Measurements from ENCODE around the gene SENP7. TPM values are rescaled to one million over a fixed set of nuclear protein-coding genes. Genes with fewer than 3 reads are reported as not detected.

The SENP7 gene
- polyA plus RNA-seq, 2 donors, result 4.2 to 6.4 TPM

- H3K9me3 ChIP-seq (ENCODE audit: control insufficient read depth in 2 of 2, insufficient read depth in 1 of 2, low read depth in 1 of 2, low read length in 1 of 2), result no peaks in the 10 kb centered on the region
- no peak overlapping the region for H3K27ac ChIP-seq (ENCODE audit: low read depth in 2 of 2, low read length in 1 of 2)
- H3K4me3 ChIP-seq (ENCODE audit: low read depth in 1 of 2, low read length in 2 of 2), result no peak overlapping the region
- H3K27me3 ChIP-seq (ENCODE audit: control insufficient read depth in 1 of 2, insufficient read depth in 2 of 2, low read length in 2 of 2), result no peaks in the 10 kb centered on the region
- WGBS, 2 donors, result 86 to 87% methylated on average over 4 of the region's 4 CpGs
- H3K4me1 ChIP-seq (ENCODE audit: control insufficient read depth in 2 of 2, insufficient read depth in 2 of 2, low read length in 1 of 2), result no peaks in the 10 kb centered on the region
- no peaks in the 10 kb centered on the region for H3K36me3 ChIP-seq (ENCODE audit: control insufficient read depth in 2 of 2, insufficient read depth in 2 of 2, low read length in 1 of 2)
These were observed 135.8 kb downstream of the SENP7 start for GRCh38 chr3:101377209-101377608.

DNA sequence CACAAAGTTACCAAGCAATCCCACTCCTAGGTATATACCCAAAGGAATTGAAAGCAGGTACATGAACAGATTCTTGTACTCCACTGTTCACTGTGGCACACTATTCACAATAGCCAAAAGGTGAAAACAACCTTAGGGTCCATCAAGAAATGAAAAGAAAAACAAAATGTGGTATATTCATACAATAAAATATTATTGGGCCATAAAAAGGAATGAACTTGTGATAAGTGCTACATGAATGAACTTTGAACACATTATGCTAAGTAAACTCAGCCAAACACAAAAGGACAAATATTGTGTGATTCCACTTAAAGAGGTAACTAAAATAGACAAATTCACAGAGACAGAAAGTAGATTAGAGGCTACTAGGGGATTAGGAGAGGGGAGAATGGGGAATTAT lies 137.4 kb downstream of the SENP7 start:
- Histone ChIP-seq H3K4me1 (ENCODE audit: control insufficient read depth in 2 of 2, insufficient read depth in 2 of 2, low read length in 1 of 2) (no peaks in the 10 kb centered on the region), H3K9me3 (ENCODE audit: control insufficient read depth in 2 of 2, insufficient read depth in 1 of 2, low read depth in 1 of 2, low read length in 1 of 2) (no peaks in the 10 kb centered on the region), H3K27ac (ENCODE audit: low read depth in 2 of 2, low read length in 1 of 2) (no peak overlapping the region), H3K27me3 (ENCODE audit: control insufficient read depth in 1 of 2, insufficient read depth in 2 of 2, low read length in 2 of 2) (no peaks in the 10 kb centered on the region), H3K36me3 (ENCODE audit: control insufficient read depth in 2 of 2, insufficient read depth in 2 of 2, low read length in 1 of 2) (no peaks in the 10 kb centered on the region), H3K4me3 (ENCODE audit: low read depth in 1 of 2, low read length in 2 of 2) (no peak overlapping the region)

DNA sequence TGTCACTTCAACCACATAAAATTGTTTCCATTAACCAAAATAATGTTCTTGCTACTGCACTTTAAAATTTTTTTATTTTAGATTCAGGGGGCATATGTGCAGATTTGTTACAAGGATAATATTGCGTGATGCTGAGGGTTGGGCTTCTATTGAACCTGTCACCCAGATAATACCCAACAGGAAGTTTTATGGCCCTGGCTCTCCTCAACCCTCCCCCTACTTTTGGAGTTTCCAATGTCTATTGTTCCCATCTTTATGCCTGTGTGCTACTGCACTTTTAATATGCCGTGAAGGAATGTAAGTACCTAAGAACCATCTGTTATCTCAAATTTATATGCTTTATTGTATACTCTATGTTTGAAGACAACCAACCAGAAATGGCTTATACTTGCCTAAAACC lies 150.6 kb downstream of the SENP7 start:
- Histone ChIP-seq H3K36me3 (ENCODE audit: control insufficient read depth in 2 of 2, insufficient read depth in 2 of 2, low read length in 1 of 2) (no peaks in the 10 kb centered on the region), H3K27me3 (ENCODE audit: control insufficient read depth in 1 of 2, insufficient read depth in 2 of 2, low read length in 2 of 2) (no peaks in the 10 kb centered on the region), H3K9me3 (ENCODE audit: control insufficient read depth in 2 of 2, insufficient read depth in 1 of 2, low read depth in 1 of 2, low read length in 1 of 2) (no peaks in the 10 kb centered on the region), H3K4me1 (ENCODE audit: control insufficient read depth in 2 of 2, insufficient read depth in 2 of 2, low read length in 1 of 2) (no peaks in the 10 kb centered on the region), H3K27ac (ENCODE audit: low read depth in 2 of 2, low read length in 1 of 2) (no peak overlapping the region), H3K4me3 (ENCODE audit: low read depth in 1 of 2, low read length in 2 of 2) (no peak overlapping the region)
- WGBS, 2 donors, result 87% methylated on average over 2 of the region's 2 CpGs

DNA sequence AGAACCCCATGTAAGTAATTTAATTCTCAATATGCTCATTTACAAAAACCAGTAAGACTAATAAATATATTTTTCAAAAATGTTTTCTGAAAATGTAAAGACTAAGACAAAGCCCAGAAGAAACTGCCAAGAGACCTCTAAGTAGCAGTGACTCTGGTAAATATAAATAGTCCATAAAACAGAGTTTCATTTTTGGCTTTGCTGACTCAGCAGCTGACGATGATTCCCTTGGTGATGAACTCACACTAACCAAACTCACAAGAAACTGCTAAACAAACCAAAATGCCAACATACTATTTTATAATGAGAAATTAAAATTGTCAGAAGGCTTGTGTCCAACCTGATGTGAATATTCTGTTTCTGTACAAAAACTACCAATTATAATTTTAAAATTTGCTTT lies 161.2 kb downstream of the SENP7 start:
- 67 to 86% methylated on average over 1 of the region's 1 CpG for WGBS, 2 donors
- no peak overlapping the region for H3K4me3 ChIP-seq (ENCODE audit: low read depth in 1 of 2, low read length in 2 of 2)
- H3K9me3 ChIP-seq (ENCODE audit: control insufficient read depth in 2 of 2, insufficient read depth in 1 of 2, low read depth in 1 of 2, low read length in 1 of 2), result no peaks in the 10 kb centered on the region
- no peaks in the 10 kb centered on the region for H3K36me3 ChIP-seq (ENCODE audit: control insufficient read depth in 2 of 2, insufficient read depth in 2 of 2, low read length in 1 of 2)
- no peaks in the 10 kb centered on the region for H3K4me1 ChIP-seq (ENCODE audit: control insufficient read depth in 2 of 2, insufficient read depth in 2 of 2, low read length in 1 of 2)
- no peaks in the 10 kb centered on the region for H3K27me3 ChIP-seq (ENCODE audit: control insufficient read depth in 1 of 2, insufficient read depth in 2 of 2, low read length in 2 of 2)
- H3K27ac ChIP-seq (ENCODE audit: low read depth in 2 of 2, low read length in 1 of 2), result no peak overlapping the region

DNA sequence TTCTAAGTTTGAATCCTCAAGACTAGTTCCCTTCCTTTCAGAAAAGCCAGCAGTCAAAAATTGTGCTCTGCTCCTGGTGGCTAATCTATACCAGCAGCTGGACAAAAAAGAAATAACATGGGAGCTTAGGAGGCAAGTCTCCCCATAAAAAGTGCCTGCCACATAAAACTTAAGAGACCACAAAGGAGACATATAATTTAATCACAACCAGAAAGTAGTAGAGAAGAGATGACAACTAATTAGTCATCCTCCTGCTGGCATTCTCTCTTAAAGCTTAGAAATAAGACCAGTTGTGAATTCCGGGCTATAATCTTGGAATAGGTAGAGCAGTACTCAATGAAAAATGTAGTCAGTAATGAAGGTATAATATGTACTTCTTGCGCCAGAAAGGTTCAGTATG lies 172.4 kb downstream of the SENP7 start:
- Histone ChIP-seq H3K4me1 (ENCODE audit: control insufficient read depth in 2 of 2, insufficient read depth in 2 of 2, low read length in 1 of 2) (no peaks in the 10 kb centered on the region), H3K36me3 (ENCODE audit: control insufficient read depth in 2 of 2, insufficient read depth in 2 of 2, low read length in 1 of 2) (no peaks in the 10 kb centered on the region), H3K27me3 (ENCODE audit: control insufficient read depth in 1 of 2, insufficient read depth in 2 of 2, low read length in 2 of 2) (no peaks in the 10 kb centered on the region), H3K27ac (ENCODE audit: low read depth in 2 of 2, low read length in 1 of 2) (no peak overlapping the region), H3K9me3 (ENCODE audit: control insufficient read depth in 2 of 2, insufficient read depth in 1 of 2, low read depth in 1 of 2, low read length in 1 of 2) (no peaks in the 10 kb centered on the region), H3K4me3 (ENCODE audit: low read depth in 1 of 2, low read length in 2 of 2) (no peak overlapping the region)
- WGBS, 2 donors, result 53 to 74% methylated on average over 2 of the region's 2 CpGs

DNA sequence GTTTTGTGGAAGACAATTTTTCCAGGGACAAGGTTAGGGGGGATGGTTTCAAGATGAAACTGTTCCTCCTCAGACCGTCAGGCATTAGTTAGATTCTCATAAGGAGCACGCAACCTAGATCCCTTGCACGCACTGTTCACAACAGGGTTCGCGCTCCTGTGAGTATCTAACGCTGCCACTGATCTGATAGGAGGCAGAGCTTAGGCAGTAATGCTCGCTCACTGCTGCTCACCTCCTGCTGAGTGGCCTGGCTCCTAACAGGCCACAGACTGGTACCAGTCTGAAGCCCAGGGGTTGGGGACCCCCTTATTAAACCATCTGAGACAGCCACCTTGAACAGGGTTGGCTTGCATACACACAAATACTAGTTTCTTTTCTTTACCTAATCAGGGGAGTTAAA lies 179.1 kb downstream of the SENP7 start:
- no peaks in the 10 kb centered on the region for H3K4me1 ChIP-seq (ENCODE audit: control insufficient read depth in 2 of 2, insufficient read depth in 2 of 2, low read length in 1 of 2)
- H3K27me3 ChIP-seq (ENCODE audit: control insufficient read depth in 1 of 2, insufficient read depth in 2 of 2, low read length in 2 of 2), result no peaks in the 10 kb centered on the region
- no peak overlapping the region for H3K27ac ChIP-seq (ENCODE audit: low read depth in 2 of 2, low read length in 1 of 2)
- no peaks in the 10 kb centered on the region for H3K36me3 ChIP-seq (ENCODE audit: control insufficient read depth in 2 of 2, insufficient read depth in 2 of 2, low read length in 1 of 2)
- WGBS, 2 donors, result 84 to 90% methylated on average over 7 of the region's 7 CpGs
- no peak overlapping the region for H3K4me3 ChIP-seq (ENCODE audit: low read depth in 1 of 2, low read length in 2 of 2)
- H3K9me3 ChIP-seq (ENCODE audit: control insufficient read depth in 2 of 2, insufficient read depth in 1 of 2, low read depth in 1 of 2, low read length in 1 of 2), result no peaks in the 10 kb centered on the region

DNA sequence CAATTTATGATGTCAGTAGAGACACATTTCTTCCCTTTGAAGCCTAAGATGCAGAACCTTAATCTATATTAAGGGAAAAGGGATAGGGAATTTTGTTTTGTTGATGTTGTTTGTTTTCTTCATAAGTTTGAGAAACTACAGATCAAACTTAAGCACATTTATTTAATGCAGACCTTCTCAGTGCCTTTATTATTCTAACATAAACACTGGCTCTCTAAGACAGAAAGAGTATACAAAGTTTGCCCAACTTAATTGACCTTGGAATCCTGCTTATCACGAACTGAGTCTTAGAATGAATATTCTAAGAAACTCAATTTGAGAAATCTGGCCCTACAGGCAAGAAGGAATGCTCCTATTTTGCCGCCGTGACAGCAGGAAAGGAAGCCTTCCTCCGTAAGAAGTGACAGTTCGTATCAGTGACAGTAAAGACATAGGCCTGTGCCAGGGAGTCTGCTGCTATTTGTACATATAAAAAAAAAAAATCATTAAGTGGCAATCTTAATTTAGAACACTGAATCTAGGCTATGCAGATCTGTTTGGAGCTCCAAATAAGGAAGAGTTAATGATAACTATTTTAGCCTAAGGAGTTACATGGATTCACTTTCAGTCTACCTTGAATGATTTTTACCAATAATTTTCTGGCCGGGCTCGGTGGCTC lies 183.9 kb downstream of the SENP7 start:
- no peaks in the 10 kb centered on the region for H3K9me3 ChIP-seq (ENCODE audit: control insufficient read depth in 2 of 2, insufficient read depth in 1 of 2, low read depth in 1 of 2, low read length in 1 of 2)
- no peak overlapping the region for H3K27ac ChIP-seq (ENCODE audit: low read depth in 2 of 2, low read length in 1 of 2)
- 95 to 98% methylated on average over 7 of the region's 7 CpGs for WGBS, 2 donors
- no peaks in the 10 kb centered on the region for H3K27me3 ChIP-seq (ENCODE audit: control insufficient read depth in 1 of 2, insufficient read depth in 2 of 2, low read length in 2 of 2)
- no peak overlapping the region for H3K4me3 ChIP-seq (ENCODE audit: low read depth in 1 of 2, low read length in 2 of 2)
- H3K4me1 ChIP-seq (ENCODE audit: control insufficient read depth in 2 of 2, insufficient read depth in 2 of 2, low read length in 1 of 2), result no peaks in the 10 kb centered on the region
- H3K36me3 ChIP-seq (ENCODE audit: control insufficient read depth in 2 of 2, insufficient read depth in 2 of 2, low read length in 1 of 2), result peaks cover 0 to 4% of the 10 kb centered on the region in 2 donors

DNA sequence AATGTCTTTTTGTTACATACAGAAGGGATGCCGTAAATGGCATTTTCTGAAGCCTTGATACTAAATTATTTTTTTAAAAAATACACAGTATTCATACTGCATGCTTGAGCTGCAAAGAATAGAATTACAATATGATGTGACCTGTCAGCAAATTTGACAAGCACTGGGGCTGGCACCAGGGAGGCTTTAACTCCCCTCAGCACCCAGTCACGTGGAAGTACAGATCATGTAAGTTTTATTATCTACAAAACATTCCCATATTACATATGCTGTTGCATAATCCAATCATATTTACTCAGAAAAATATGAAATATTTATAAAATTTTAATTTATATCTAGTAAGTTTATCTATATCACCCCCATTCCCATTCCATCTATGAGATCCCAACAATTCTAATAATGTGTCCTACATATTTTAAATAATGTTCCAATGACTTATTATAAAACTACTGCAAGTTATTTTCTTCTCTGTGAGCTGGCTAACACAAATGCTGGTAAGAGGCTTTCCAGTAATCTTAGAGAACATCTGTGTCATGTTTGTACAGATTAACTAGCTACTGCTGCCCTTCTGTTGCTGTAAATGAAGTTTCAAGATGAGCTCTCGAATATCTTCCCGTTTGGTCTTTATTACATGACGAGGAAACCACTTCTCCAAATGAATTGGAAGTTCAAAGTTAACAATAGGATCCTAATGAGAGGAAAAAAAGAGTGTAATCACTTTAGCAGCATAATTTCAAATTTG lies 187.4 kb downstream of the SENP7 start:
- H3K4me3 ChIP-seq (ENCODE audit: low read depth in 1 of 2, low read length in 2 of 2), result no peak overlapping the region
- H3K4me1 ChIP-seq (ENCODE audit: control insufficient read depth in 2 of 2, insufficient read depth in 2 of 2, low read length in 1 of 2), result no peaks in the 10 kb centered on the region
- no peak overlapping the region for H3K27ac ChIP-seq (ENCODE audit: low read depth in 2 of 2, low read length in 1 of 2)
- 88 to 91% methylated on average over 5 of the region's 5 CpGs for WGBS, 2 donors
- no peaks in the 10 kb centered on the region for H3K27me3 ChIP-seq (ENCODE audit: control insufficient read depth in 1 of 2, insufficient read depth in 2 of 2, low read length in 2 of 2)
- no peaks in the 10 kb centered on the region for H3K9me3 ChIP-seq (ENCODE audit: control insufficient read depth in 2 of 2, insufficient read depth in 1 of 2, low read depth in 1 of 2, low read length in 1 of 2)
- H3K36me3 ChIP-seq (ENCODE audit: control insufficient read depth in 2 of 2, insufficient read depth in 2 of 2, low read length in 1 of 2), result peaks cover 0 to 4% of the 10 kb centered on the region in 2 donors

DNA sequence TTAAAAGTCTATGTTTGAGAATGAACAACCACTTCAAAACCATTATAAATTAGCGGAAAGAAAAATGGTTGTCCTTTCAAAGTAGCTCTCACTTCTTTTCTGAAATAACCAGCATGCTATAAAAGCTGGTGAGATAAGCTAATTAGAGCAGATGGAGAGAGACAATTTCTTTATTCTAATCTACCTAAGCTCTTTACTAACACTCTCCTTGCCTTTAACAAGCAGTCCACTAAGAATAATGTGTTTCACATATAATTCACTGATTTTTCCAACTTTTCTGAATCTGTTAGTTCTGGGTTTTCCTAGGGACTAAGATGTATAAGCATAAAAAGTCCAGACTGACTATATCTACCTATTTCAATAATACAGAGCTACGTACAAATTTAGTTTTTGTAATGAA lies 192.5 kb downstream of the SENP7 start, which contains the start of gene IMPG2:
IMPG2 (minus strand) TSS at position 101 of the 400 bp plus-strand sequence. CDS start 203 bp downstream, outside the sequence.
- Histone ChIP-seq H3K4me1 (ENCODE audit: control insufficient read depth in 2 of 2, insufficient read depth in 2 of 2, low read length in 1 of 2) (no peaks in the 10 kb centered on the region), H3K4me3 (ENCODE audit: low read depth in 1 of 2, low read length in 2 of 2) (no peak within 1 kb of the TSS), H3K36me3 (ENCODE audit: control insufficient read depth in 2 of 2, insufficient read depth in 2 of 2, low read length in 1 of 2) (no peaks in the 10 kb centered on the region), H3K27me3 (ENCODE audit: control insufficient read depth in 1 of 2, insufficient read depth in 2 of 2, low read length in 2 of 2) (no peaks in the 10 kb centered on the region), H3K27ac (ENCODE audit: low read depth in 2 of 2, low read length in 1 of 2) (no peak within 1 kb of the TSS), H3K9me3 (ENCODE audit: control insufficient read depth in 2 of 2, insufficient read depth in 1 of 2, low read depth in 1 of 2, low read length in 1 of 2) (no peaks in the 10 kb centered on the region)
- WGBS, 2 donors, result 97 to 98% methylated on average over 2 of the region's 2 CpGs

GRCh38 chr3:101319531-101319930 lies 193.5 kb downstream of the SENP7 start:
- WGBS, 2 donors, result 65 to 75% methylated on average over 5 of the region's 5 CpGs
- H3K4me3 ChIP-seq (ENCODE audit: low read depth in 1 of 2, low read length in 2 of 2), result no peak overlapping the region
- no peaks in the 10 kb centered on the region for H3K4me1 ChIP-seq (ENCODE audit: control insufficient read depth in 2 of 2, insufficient read depth in 2 of 2, low read length in 1 of 2)
- no peaks in the 10 kb centered on the region for H3K9me3 ChIP-seq (ENCODE audit: control insufficient read depth in 2 of 2, insufficient read depth in 1 of 2, low read depth in 1 of 2, low read length in 1 of 2)
- H3K27ac ChIP-seq (ENCODE audit: low read depth in 2 of 2, low read length in 1 of 2), result no peak overlapping the region
- H3K36me3 ChIP-seq (ENCODE audit: control insufficient read depth in 2 of 2, insufficient read depth in 2 of 2, low read length in 1 of 2), result no peaks in the 10 kb centered on the region
- no peaks in the 10 kb centered on the region for H3K27me3 ChIP-seq (ENCODE audit: control insufficient read depth in 1 of 2, insufficient read depth in 2 of 2, low read length in 2 of 2)

Measured in esophagus (tissue), 2 donors.